A549 (cell line): Measurements from ENCODE around the gene PHLPP2. TPM values are rescaled to one million over a fixed set of nuclear protein-coding genes. Genes with fewer than 3 reads are reported as not detected.

Source experiments
- ATAC-seq, 2 experiments: fragments of 200-7000 bp in 1 of 2; fragments of >200 bp in 1 of 2; cut with Nextera tagmentation in 1 of 2; cut with Tn5 transposase in 1 of 2; 3 replicates each; pipeline versions ENCODE4 v1.8.0 to v1.9.1; 2018 to 2020; ENCODE audit warnings: mild to moderate bottlenecking in 1 of 2, moderate library complexity in 1 of 2
- CTCF ChIA-PET: fragments of 300-600 bp; sonication (Branson Sonifier 250); formaldehyde crosslinking; extraction: SDS; loops from one replicate; lab custom pipeline; 2021; ENCODE audit warnings: antibody characterized with exemption, inconsistent platforms; lab: Yijun Ruan, JAX
- POLR2A ChIA-PET: fragments of 350-600 bp; formaldehyde crosslinking; extraction: SDS; loops from one replicate; lab custom pipeline; 2021; ENCODE audit warnings: antibody characterized with exemption, inconsistent platforms; lab: Yijun Ruan, JAX
- DNase-seq, 2 experiments: peaks; one replicate each; pipeline versions ENCODE4 v3.0.0 to v3.0.0-alpha.2; 2011 to 2016; ENCODE audit warnings: low read depth in 1 of 2, low spot score in 1 of 2
- FAIRE-seq: peaks from 2 replicates; lab custom pipeline; 2011; peaks lifted over from hg19 to GRCh38; lab: Jason Lieb, UNC
- H3K27ac ChIP-seq, 2 experiments: fragments of >200 bp; sonication (Bioruptor Twin); formaldehyde crosslinking; 3 replicates each; pipeline ENCODE4 v1.5.1; 2016 to 2017
- H3K4me1 ChIP-seq: fragments of >200 bp; sonication (Bioruptor Twin); formaldehyde crosslinking; 3 replicates; pipeline ENCODE4 v1.6.1; 2016
- H3K4me2 ChIP-seq: fragments of >200 bp; sonication (Bioruptor Twin); formaldehyde crosslinking; 3 replicates; pipeline ENCODE4 v1.6.1; 2016
- H3K4me3 ChIP-seq: fragments of >200 bp; sonication (Bioruptor Twin); formaldehyde crosslinking; 3 replicates; pipeline ENCODE4 v1.5.1; 2016
- H3K9me3 ChIP-seq: fragments of >200 bp; sonication (Bioruptor Twin); formaldehyde crosslinking; 3 replicates; pipeline ENCODE4 v1.6.1; 2016
- CBX2 ChIP-seq: fragments of 200-600 bp; sonication (generic); IDR thresholded peaks from 2 replicates; pipeline ENCODE4 v1.6.1; 2016; ENCODE audit warnings: low read depth, mild to moderate bottlenecking, borderline replicate concordance
- CHD2 ChIP-seq: fragments of 150-350 bp; IDR thresholded peaks from 2 replicates; pipeline ENCODE4 v1.6.1; 2014; ENCODE audit warnings: low read length; ENCODE audit not compliant: partially characterized antibody
- CTCF ChIP-seq: fragments of >200 bp; sonication (Bioruptor Twin); formaldehyde crosslinking; IDR thresholded peaks from 3 replicates; pipeline ENCODE4 v1.5.1; 2016
- FOSB ChIP-seq: fragments of 250-450 bp; sonication (Bioruptor Pico); IDR thresholded peaks from 2 replicates; pipeline ENCODE4 v1.5.0; 2020; ENCODE audit warnings: mild to moderate bottlenecking, moderate library complexity
- FOXS1 ChIP-seq: fragments of 250-450 bp; sonication (Bioruptor Pico); IDR thresholded peaks from 2 replicates; pipeline ENCODE4 v1.5.0; 2020; ENCODE audit warnings: mild to moderate bottlenecking, moderate library complexity
- MAFK ChIP-seq: fragments of 450-650 bp; IDR thresholded peaks from 2 replicates; pipeline ENCODE4 v1.6.1; 2014; ENCODE audit not compliant: partially characterized antibody
- NR3C1 ChIP-seq: fragments of >200 bp; sonication (Bioruptor Twin); formaldehyde crosslinking; IDR thresholded peaks from 3 replicates; pipeline ENCODE4 v1.6.1; 2017
- PHF8 ChIP-seq: fragments of 200-600 bp; sonication (generic); IDR thresholded peaks from 2 replicates; pipeline ENCODE4 v1.6.1; 2016; ENCODE audit warnings: low read depth, mild to moderate bottlenecking, antibody characterized with exemption, moderate library complexity, borderline replicate concordance
- POLR2A ChIP-seq: IDR thresholded peaks from 2 replicates; pipeline ENCODE4 v1.6.1; 2012; ENCODE audit warnings: mild to moderate bottlenecking, low read length
- RAD21 ChIP-seq, 2 experiments: fragments of >200 bp in 1 of 2; sonication (Bioruptor Twin) in 1 of 2; formaldehyde crosslinking in 1 of 2; IDR thresholded peaks in 1 of 2; conservative IDR thresholded peaks in 1 of 2; 2 replicates in 1 of 2; 3 replicates in 1 of 2; pipeline ENCODE4 v1.6.1; 2012 to 2018; ENCODE audit warnings: inconsistent platforms in 1 of 2
- RNF2 ChIP-seq: fragments of 200-600 bp; sonication (generic); IDR thresholded peaks from 2 replicates; pipeline ENCODE4 v1.6.1; 2016; ENCODE audit warnings: low read depth, mild to moderate bottlenecking, antibody characterized with exemption, moderate library complexity, borderline replicate concordance
- SMC3 ChIP-seq: fragments of >200 bp; sonication (Bioruptor Twin); formaldehyde crosslinking; IDR thresholded peaks from 3 replicates; pipeline ENCODE4 v1.6.1; 2018; ENCODE audit warnings: inconsistent platforms
- TP53 ChIP-seq: fragments of 250-450 bp; sonication (Bioruptor Pico); IDR thresholded peaks from 2 replicates; pipeline ENCODE4 v1.5.0; 2021; ENCODE audit warnings: mild to moderate bottlenecking, moderate library complexity
- ZSCAN20 ChIP-seq: fragments of 250-450 bp; sonication (Bioruptor Pico); IDR thresholded peaks from 2 replicates; pipeline ENCODE4 v1.8.0; 2022; ENCODE audit warnings: mild to moderate bottlenecking, moderate library complexity
- WGBS: methylation state at CpG from one replicate; pipeline ENCODE4 v1.1.6; 2017; ENCODE audit errors: missing lambda C conversion rate; 5-methylcytosine and 5-hydroxymethylcytosine counted together
- polyA plus RNA-seq, 4 experiments: library from polyadenylated mRNA; depleted of rRNA in 3 of 4; stranded (reverse); fragments of >200 nt; fragmentation: RNase III in 1 of 4; extraction: RNeasy Plus Mini Kit Qiagen cat#74134 plus additional on column Dnase treatment in 1 of 4; gene quantifications; 2 replicates in 3 of 4; 3 replicates in 1 of 4; pipeline ENCODE4 v1.2.3, GENCODE V29; 2011 to 2017
- TF ChIP-seq, protein P1 (sequence below): fragments of 250-450 bp; sonication (Bioruptor Pico); IDR thresholded peaks from 2 replicates; pipeline ENCODE4 v1.5.0; 2021; ENCODE audit warnings: mild to moderate bottlenecking, moderate library complexity, borderline replicate concordance
- TF ChIP-seq, protein P2 (sequence below): IDR thresholded peaks from 2 replicates; pipeline ENCODE4 v1.6.1; 2012
- TF ChIP-seq, protein P3 (sequence below): fragments of 450-650 bp; IDR thresholded peaks from 2 replicates; pipeline ENCODE4 v1.6.1; 2014; ENCODE audit warnings: antibody characterized with exemption
- TF ChIP-seq, protein P4 (sequence below): fragments of >200 bp; sonication (Bioruptor Twin); formaldehyde crosslinking; IDR thresholded peaks from 2 replicates; pipeline ENCODE4 v1.6.1; 2016
- TF ChIP-seq, protein P5 (sequence below): fragments of >200 bp; sonication (Bioruptor Twin); formaldehyde crosslinking; IDR thresholded peaks from 3 replicates; pipeline ENCODE4 v1.6.1; 2016

Gene PHLPP2
- polyA plus RNA-seq, 2 of the 4 experiments (the other 2 are of a cell fraction): 7.9 to 11.3 TPM

DNA sequence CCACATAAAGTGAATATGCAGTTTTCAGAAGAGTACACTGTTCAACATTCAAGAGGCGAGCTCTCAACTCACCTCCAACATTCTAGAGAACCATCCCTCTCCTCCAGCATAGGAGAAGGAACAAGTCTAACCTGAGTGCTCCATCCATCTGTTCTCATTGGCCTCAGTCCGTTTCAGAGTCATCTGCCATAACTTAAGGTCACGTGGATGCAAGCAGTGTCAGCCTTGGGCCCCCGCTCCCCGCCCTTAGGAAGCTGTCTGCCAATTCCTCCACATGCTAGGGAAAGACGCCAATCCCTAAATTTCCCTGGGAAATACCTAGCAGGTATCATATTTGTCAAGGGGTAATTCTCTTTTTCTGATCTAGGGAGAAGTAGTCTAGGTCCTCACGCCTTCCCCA is 77.1 kb downstream of the PHLPP2 start:
- ATAC-seq (no peak), DNase-seq (no peak)
- Histone ChIP-seq H3K27ac (no peak overlapping the region), H3K4me1 (no peaks in the 10 kb centered on the region)
- POLR2A ChIA-PET: no interaction called here
- no peak for TF ChIP-seq RNF2
- no peak for TF ChIP-seq PHF8
- no peak for TF ChIP-seq FOSB (CRISPR knock-in tag)
- no peak for TF ChIP-seq TP53 (CRISPR knock-in tag)
- no peak for TF ChIP-seq NR3C1
- TF ChIP-seq, protein P1, sequence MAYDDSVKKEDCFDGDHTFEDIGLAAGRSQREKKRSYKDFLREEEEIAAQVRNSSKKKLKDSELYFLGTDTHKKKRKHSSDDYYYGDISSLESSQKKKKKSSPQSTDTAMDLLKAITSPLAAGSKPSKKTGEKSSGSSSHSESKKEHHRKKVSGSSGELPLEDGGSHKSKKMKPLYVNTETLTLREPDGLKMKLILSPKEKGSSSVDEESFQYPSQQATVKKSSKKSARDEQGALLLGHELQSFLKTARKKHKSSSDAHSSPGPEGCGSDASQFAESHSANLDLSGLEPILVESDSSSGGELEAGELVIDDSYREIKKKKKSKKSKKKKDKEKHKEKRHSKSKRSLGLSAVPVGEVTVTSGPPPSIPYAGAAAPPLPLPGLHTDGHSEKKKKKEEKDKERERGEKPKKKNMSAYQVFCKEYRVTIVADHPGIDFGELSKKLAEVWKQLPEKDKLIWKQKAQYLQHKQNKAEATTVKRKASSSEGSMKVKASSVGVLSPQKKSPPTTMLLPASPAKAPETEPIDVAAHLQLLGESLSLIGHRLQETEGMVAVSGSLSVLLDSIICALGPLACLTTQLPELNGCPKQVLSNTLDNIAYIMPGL (CRISPR knock-in tag): no peak
- TF ChIP-seq ZSCAN20 (CRISPR knock-in tag): no peak
- TF ChIP-seq, protein P2, sequence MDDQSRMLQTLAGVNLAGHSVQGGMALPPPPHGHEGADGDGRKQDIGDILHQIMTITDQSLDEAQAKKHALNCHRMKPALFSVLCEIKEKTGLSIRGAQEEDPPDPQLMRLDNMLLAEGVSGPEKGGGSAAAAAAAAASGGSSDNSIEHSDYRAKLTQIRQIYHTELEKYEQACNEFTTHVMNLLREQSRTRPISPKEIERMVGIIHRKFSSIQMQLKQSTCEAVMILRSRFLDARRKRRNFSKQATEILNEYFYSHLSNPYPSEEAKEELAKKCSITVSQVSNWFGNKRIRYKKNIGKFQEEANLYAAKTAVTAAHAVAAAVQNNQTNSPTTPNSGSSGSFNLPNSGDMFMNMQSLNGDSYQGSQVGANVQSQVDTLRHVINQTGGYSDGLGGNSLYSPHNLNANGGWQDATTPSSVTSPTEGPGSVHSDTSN: no peak
- TF ChIP-seq POLR2A: no peak
- no peak for TF ChIP-seq SMC3
- TF ChIP-seq, protein P3, sequence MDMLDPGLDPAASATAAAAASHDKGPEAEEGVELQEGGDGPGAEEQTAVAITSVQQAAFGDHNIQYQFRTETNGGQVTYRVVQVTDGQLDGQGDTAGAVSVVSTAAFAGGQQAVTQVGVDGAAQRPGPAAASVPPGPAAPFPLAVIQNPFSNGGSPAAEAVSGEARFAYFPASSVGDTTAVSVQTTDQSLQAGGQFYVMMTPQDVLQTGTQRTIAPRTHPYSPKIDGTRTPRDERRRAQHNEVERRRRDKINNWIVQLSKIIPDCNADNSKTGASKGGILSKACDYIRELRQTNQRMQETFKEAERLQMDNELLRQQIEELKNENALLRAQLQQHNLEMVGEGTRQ: no peak
- TF ChIP-seq, protein P4, sequence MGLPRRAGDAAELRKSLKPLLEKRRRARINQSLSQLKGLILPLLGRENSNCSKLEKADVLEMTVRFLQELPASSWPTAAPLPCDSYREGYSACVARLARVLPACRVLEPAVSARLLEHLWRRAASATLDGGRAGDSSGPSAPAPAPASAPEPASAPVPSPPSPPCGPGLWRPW: no peak
- no peak for TF ChIP-seq RAD21 (conservative IDR thresholded peaks at IDR 0.05 in 1 of 2, IDR thresholded peaks at IDR 0.05 in 1 of 2)
- TF ChIP-seq CBX2: no peak
- TF ChIP-seq MAFK: no peak
- TF ChIP-seq FOXS1 (CRISPR knock-in tag): no peak
- TF ChIP-seq, protein P5, sequence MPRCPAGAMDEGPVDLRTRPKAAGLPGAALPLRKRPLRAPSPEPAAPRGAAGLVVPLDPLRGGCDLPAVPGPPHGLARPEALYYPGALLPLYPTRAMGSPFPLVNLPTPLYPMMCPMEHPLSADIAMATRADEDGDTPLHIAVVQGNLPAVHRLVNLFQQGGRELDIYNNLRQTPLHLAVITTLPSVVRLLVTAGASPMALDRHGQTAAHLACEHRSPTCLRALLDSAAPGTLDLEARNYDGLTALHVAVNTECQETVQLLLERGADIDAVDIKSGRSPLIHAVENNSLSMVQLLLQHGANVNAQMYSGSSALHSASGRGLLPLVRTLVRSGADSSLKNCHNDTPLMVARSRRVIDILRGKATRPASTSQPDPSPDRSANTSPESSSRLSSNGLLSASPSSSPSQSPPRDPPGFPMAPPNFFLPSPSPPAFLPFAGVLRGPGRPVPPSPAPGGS: no peak
- TF ChIP-seq, all 56 proteins: peak for 0
- WGBS: 76% methylated on average over 7 of the region's 7 CpGs
- Histone ChIP-seq H3K4me2 (no peak overlapping the region), H3K9me3 (no peaks in the 10 kb centered on the region), H3K4me3 (no peak overlapping the region)
- no peak for FAIRE-seq
- CTCF ChIA-PET: interaction anchor here (4.6 kb wide), 1 partner anchor 37 kb away, joined by 20 read pairs; no protein-coding TSS in a partner anchor

GRCh38 chr16:71645450-71645849 is 79.1 kb downstream of the PHLPP2 start:
- FAIRE-seq: peak; percentile 36

More at GRCh38 chr16:71645450-71645849, 79.1 kb downstream of the PHLPP2 start:
- WGBS: 62% methylated on average over 4 of the region's 4 CpGs
- Histone ChIP-seq H3K27ac (no peak overlapping the region), H3K4me3 (no peak overlapping the region), H3K4me2 (no peak overlapping the region), H3K4me1 (no peaks in the 10 kb centered on the region), H3K9me3 (no peaks in the 10 kb centered on the region)
- ATAC-seq: peak; percentile 90 to 91
- POLR2A ChIA-PET: no interaction called here
- peak; percentile 63 to 70 for DNase-seq
- TF ChIP-seq, protein P3: no peak
- TF ChIP-seq CTCF: peak; percentile 39
- peak; percentile 18 to 44; a peak in 2 of 5 replicates for TF ChIP-seq RAD21 (conservative IDR thresholded peaks at IDR 0.05 in 1 of 2, IDR thresholded peaks at IDR 0.05 in 1 of 2)
- TF ChIP-seq CHD2: no peak
- TF ChIP-seq, all 56 proteins: peak for 2
- CTCF ChIA-PET: interaction anchor here (0.7 to 4.6 kb wide), 9 partner anchors 10 to 1341 kb away, joined by 3 to 20 read pairs (median 3); no protein-coding TSS in a partner anchor
